Activated CD8-positive, alpha-beta memory T cell treated with anti-CD3 and anti-CD28 coated beads, Interleukin-2, amount 50 U/mL, for 4 hours (primary cell): ENCODE data around the gene PSMC3IP.
A peak's percentile ranks its signal among the peaks of the same experiment; 100 is the strongest.
"Not testable (repeated sequence)": the region's sequence is repeated elsewhere in the genome, so short reads cannot be mapped to it uniquely, and the experiment has no call there.

ENCODE experiments used
- DNase-seq: peaks from one replicate; pipeline ENCODE4 v3.0.0-alpha.2; 2020

Gene PSMC3IP

DNA sequence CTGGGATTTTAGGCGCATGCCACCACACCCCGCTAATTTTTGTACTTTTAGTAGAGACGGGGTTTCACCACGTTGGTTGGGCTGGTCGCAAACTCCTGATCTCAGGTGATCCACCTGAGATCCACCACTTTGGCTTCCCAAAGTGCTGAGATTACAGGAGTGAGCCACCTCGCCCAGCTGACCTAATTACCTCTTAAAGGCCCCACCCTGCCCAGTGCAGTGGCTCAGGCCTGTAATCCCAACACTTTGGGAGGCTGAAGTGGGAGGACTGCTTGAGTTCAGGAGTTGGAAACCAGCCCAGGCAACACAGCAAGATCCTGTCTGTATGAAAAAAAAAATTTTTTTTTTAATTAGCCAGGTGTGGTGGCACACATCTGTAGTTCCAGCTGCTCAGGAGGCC lies 18.5 kb downstream of the PSMC3IP start:
- no peak for DNase-seq

DNA sequence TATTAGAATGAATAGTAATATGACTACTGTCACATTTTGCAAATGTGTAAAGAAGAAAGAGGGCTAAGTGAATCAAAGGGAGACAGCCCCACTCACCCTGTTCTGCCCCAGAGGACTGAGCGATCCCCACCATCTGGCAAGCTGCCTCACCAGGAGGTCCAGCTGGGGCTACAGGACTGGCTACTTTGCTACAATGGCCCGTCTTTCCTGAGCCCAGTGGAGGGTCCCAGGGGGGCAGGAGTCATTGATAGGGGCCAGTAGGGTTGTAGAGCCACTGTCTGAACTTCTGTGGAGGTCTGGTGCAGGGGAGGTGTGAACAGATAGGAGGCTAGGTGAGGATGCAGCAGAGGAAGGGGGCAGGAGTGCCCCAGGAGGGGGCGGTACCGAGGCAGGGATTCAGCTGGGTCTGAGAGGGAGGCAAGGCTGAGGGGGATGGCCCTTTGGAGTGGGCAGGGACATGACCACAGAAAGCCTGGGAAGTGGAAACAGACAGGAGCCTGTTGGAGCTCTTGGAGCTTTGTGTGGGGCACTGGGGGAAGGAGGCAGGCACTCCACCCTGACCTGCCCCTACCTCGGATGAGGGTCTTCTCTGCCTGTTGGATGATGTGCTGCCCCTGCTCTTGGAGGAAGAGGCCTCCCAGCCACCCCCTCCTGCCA lies 21.4 kb downstream of the PSMC3IP start:
- not testable (repeated sequence) for DNase-seq

DNA sequence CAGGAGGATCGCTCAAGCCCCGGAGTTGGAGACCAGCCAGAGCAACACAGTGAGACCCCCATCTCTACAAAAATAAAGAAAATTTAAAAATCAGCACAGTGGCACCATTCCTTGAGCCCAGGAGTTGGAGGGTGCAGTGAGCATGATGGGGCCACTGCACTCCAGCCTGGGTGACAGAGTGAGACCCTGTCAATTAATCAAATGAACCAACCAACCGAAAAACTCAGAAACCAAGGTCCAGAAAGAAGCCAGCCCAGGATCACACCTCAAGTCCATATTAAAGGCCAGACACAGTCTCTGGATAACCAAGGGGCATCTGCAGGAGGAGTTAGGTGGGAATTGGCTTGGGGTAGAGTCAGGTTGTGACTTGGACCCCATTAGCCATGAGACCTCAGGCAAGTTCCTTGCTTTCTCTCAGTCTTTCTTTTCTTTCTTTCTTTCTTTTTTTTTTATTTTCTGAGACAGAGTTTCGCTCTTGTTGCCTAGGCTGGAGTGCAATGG lies 22.4 kb downstream of the PSMC3IP start:
- DNase-seq: no peak

DNA sequence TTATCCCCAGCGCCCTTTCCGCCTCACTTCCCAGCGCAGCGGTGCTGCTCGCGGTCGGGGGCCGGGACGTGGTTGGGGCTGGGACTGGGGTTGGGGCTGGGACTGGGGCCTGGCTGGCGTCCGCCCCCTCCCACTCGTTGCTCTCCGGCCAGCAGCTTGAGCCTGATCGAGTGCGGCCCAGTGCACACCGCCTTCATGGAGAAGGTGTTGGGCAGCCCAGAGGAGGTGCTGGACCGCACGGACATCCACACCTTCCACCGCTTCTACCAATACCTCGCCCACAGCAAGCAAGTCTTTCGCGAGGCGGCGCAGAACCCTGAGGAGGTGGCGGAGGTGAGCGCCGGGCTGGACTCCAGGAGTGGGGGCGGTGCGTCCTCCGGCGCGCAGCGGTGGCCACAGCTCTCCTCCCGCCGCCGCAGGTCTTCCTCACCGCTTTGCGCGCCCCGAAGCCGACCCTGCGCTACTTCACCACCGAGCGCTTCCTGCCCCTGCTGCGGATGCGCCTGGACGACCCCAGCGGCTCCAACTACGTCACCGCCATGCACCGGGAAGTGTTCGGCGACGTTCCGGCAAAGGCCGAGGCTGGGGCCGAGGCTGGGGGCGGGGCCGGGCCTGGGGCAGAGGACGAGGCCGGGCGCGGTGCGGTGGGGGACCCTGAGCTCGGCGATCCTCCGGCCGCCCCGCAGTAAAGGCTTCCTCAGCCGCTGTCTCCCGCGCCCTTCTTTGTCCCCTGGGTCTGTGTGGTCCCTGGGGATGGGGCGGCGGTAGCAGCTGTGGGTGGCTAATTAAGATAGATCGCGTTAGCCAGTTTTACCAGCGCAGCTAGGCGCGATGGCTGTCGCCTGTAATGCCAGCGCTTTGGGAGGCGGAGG lies 23.0 kb downstream of the PSMC3IP start:
- peak; percentile 75 for DNase-seq

DNA sequence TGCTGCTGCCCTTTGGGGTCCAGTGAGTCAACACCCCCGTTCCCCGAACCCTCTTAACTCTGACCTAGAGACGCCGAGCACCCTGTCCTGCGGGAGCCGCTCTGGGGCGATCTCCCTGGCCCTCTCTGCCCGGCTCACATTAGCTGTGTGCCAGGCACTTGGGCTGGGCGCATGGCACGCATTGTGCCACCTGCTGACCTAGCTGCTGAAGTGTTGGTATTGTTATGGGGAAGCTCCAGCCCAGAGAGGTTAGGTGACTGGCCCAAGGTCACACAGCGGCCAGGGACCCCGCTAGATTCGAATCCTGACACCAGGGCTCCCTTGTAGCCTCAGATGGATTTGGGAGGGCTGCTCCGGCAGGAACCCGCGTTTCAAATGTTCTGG lies 23.7 kb downstream of the PSMC3IP start:
- no peak for DNase-seq

DNA sequence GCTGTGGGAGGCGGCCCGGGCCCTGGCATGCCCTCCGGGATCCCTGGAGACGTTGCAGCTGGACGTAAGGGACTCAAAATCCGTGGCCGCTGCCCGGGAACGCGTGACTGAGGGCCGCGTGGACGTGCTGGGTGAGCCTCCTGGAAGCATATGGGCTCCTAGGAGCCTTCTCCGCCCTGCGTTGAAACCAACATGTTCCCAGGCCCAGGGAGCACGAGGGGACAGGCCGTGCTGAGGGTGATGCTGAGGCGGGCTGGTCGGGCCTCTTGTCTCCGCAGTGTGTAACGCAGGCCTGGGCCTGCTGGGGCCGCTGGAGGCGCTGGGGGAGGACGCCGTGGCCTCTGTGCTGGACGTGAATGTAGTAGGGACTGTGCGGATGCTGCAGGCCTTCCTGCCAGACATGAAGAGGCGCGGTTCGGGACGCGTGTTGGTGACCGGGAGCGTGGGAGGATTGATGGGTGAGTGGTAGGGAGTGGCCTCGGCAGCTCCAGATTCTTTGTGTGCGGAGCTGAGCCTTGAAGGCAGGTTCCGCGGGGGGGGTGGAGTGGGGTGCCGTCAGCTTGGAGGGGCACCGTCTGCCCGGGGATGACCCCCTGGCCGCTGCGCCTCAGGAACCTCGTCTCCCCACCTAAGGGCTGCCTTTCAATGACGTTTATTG lies 24.2 kb downstream of the PSMC3IP start:
- DNase-seq: no peak

DNA sequence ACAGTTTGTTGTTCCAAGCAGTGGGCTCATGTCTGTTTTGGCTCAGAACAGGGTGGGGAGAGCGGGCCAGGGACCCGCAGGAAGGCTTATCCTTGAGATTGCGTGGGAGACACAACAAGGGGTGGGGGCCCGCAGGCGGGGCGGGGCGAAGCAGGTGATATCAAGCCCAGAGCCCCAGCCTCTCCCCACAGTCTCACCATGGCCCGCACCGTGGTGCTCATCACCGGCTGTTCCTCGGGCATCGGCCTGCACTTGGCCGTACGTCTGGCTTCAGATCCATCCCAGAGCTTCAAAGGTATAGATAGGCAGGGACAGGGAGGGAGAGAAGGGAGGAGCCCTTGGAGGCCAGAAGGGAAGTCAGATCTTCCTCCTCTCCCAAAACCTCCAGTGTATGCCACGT lies 24.8 kb downstream of the PSMC3IP start, which contains the start of gene HSD17B1:
HSD17B1 (plus strand) TSS at position 188 of the 400 bp plus-strand sequence; CDS start at position 199, 11 bp downstream.
- DNase-seq: not testable (repeated sequence)

DNA sequence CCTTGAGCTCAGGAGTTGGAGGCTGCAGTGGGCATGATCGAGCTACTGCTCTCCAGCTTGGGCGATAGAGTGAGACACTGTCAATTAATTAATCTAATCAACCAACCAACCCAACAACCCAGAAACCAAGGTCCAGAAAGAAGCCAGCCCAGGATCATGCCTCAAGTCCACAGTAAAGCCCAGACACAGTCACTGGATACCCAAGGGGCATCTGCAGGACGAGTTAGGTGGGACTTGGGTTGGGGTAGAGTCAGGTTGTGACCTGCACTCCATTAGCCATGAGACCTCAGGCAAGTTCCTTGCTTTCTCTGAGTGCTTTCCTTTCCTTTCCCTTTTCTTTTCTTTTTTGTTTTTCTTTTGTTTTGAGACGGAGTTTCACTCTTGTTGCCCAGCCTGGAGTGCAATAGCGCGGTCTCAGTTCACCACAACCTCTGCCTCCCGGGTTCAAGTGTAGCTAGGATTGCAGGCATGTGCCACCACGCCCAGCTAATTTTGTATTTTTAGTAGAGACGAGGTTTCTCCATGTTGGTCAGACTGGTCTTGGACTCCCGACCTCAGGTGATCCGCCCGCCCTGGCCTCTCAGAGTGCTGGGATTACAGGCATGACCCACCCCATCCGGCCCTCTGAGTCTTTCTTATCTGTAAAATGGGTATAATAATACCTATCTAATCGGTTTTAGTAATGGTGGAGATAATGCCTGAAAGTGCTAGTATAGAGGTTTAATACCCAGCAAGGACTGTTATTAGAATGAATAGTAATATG lies 28.4 kb downstream of the PSMC3IP start:
- no peak for DNase-seq

DNA sequence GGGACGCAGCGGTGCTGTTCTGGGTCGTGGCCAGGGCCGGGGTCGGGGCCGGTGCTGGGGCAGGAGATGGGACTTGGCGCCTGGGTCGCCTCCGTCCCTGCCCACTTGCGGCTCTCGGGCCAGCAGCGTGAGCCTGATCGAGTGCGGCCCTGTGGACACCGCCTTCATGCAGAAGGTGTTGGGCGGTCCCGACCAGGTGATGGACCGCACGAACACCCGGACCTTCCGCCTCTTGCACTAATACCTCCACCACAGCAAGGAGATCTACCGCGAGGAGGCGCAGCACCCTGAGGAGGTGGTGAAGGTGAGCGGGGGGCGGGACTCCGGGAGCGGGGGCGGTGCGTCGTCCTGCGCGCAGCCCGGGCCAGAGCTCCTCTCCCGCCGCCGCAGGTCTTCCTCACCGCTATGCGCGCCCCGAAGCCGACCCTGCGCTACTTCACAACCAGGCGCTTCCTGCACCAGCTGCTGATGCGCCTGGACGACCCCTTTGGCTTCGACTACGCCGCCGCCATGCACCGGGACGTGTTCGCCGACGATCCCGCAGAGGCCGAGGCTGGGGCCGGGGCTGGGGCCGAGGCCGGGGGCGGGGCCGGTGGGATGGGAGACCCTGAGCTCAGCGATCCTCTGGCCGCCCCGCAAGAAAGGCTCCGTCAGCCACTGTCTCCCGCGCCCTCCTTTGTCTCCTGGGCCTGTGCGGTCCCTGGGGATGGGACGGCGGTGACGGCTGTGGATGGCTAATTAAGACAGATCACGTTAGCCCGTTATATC lies 29.3 kb downstream of the PSMC3IP start:
- DNase-seq: peak; percentile 85

DNA sequence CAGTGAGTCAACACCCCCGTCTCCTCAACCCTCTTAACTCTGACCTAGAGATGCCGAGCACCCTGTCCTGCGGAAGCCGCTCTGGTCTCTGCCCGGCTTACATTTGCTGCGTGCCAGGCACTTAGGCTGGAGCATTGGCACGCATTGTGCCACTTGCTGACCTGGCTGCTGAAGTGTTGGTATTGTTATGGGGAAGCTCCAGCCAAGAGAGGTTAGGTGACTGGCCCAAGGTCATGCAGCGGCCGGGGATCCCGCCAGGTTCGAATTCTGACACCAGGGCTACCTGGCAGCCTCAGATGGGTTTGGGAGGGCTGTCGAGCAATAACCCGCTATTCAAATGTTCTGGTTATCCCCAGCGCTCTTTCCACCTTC lies 29.8 kb downstream of the PSMC3IP start:
- no peak for DNase-seq

DNA sequence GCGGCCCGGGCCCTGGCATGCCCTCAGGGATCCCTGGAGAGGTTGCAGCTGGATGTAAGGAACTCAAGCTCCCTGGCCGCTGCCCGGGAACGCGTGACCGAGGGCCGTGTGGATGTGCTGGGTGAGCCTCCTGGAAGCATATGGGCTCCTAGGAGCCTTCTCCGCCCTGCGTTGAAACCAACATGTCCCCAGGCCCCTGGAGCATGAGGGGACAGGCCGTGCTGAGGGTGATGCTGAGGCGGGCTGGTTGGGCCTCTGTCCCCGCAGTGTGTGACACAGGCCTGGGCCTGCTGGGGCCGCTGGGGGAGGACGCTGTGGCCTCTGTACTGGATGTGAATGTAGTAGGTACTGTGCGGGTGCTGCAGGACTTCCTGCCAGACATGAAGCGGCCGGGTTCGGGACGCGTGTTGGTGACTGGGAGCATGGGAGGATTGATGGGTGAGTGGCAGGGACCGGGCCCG lies 30.5 kb downstream of the PSMC3IP start:
- no peak for DNase-seq

DNA sequence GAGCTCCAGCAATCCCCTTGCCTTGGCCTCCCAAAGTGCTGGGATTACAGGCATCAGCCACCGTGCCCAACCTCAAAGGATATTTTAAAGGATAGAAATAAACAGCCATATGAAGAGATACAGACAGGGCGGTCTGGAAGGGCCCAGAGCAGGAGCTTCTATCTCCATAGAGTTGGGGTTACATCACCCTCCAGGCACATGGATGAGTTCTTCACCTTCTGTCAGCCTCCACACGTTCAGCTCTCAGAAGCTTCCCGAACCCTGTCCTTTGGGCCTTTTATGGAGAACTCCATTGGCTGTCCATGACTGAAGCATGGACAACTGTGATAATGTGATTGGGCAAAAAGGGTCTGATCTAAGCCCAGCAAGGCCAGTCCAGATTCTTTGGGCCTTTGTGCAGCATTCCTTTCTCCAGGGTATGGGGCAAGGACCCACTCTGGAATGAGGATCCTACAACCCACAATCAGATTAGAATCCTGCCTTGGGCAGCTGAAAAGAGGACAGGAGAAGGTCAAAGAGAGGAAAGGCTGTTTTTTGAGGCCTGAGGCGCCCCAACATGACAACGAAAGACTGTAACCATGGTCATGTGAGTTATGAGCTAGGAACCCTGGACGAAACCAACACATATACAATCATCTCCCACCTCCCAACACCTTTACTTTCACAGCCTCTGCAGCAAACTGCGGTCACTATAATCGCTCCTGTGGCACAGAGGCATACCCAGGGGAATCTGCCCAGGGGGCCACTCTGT lies 31.6 kb downstream of the PSMC3IP start:
- not testable (repeated sequence) for DNase-seq

DNA sequence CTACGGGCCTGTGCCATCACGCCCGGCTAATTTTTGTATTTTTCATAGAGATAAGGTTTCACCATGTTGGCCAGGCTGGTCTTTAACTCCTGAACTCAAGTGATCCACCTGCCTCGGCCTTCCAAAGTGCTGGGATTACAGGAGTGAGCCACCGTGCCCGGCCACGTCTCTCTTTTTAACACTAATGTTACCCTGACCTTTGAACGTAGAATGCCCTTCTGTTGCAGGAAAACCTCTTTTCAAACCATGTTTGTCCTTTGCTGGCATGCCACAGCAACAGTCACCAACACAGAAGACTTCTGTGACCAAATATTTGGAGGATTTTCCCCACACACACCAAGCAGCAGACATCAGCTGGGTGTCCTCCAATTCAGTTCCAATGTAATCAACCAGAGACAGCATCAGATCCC lies 32.6 kb downstream of the PSMC3IP start:
- no peak for DNase-seq

DNA sequence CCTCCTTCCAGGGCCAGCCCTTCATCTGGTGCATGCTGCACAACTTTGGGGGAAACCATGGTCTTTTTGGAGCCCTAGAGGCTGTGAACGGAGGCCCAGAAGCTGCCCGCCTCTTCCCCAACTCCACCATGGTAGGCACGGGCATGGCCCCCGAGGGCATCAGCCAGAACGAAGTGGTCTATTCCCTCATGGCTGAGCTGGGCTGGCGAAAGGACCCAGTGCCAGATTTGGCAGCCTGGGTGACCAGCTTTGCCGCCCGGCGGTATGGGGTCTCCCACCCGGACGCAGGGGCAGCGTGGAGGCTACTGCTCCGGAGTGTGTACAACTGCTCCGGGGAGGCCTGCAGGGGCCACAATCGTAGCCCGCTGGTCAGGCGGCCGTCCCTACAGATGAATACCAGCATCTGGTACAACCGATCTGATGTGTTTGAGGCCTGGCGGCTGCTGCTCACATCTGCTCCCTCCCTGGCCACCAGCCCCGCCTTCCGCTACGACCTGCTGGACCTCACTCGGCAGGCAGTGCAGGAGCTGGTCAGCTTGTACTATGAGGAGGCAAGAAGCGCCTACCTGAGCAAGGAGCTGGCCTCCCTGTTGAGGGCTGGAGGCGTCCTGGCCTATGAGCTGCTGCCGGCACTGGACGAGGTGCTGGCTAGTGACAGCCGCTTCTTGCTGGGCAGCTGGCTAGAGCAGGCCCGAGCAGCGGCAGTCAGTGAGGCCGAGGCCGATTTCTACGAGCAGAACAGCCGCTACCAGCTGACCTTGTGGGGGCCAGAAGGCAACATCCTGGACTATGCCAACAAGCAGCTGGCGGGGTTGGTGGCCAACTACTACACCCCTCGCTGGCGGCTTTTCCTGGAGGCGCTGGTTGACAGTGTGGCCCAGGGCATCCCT lies 34.1 kb downstream of the PSMC3IP start:
- no peak for DNase-seq

DNA sequence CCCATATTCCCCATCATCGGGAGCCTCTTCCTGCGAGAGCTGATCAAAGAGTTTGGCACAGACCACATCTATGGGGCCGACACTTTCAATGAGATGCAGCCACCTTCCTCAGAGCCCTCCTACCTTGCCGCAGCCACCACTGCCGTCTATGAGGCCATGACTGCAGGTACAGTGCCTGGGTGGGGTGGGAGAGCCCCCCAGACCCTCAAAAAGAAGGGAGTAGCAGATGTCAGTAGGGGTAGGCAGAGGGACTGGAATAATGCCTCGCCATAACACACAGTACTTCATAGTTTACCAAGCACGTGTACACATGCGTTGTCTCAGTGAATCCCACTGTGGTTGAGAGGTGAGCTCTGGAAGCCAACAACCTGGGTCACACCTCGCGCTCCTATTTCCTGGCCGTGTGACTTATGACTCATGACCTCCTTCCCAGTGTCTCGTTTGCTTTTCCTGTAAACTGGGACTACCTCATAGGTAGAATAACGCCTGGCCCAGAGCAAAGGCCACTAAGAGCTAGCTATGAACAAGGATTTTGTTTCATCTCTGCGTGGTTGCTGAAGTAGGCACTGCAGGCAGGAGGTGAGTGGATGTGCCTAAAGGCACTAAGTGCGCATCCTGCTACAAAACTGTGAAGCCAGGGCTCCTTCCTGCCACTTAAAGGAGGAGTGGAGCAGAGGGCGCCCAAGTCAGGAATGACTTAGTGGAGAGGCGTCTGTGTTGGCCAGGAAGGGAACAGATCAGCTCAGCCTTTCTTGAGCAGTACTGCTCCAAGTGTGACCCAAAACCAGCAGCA lies 36.3 kb downstream of the PSMC3IP start:
- DNase-seq: no peak

DNA sequence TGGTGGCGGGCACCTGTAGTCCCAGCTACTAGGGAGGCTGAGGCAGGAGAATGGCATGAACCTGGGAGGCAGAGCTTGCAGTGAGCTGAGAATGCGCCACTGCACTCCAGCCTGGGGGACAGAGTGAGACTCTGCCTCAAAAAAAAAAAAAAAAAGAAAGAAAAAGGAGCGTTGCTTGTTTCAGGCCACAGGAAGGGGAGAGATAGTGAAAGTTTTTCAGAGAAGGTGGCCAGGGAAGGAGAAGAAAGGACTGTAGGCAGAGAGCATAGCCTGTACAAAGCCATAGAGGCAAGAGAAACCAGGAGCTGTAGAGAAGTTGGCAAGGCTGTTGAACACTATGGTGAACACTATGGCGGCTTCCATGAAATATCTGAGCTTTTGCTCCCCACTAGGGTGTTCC lies 37.0 kb downstream of the PSMC3IP start:
- DNase-seq: not testable (repeated sequence)

DNA sequence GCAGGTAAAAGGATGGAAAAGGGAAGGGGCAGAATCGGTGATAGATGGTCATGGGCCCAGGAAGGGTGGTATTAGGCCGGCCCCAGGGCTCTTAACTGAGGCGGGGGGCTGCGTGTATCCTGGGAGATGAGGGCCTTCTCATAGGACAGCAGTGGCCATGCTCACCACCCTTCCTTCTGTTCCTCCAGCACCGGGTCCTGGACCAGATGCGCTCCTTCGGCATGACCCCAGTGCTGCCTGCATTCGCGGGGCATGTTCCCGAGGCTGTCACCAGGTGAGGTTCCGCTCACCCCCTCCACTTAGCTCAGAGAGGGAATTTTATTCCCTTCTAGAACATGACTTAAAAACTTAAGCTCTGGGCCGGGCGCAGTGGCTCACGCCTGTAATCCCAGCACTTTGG lies 39.0 kb downstream of the PSMC3IP start:
- no peak for DNase-seq

DNA sequence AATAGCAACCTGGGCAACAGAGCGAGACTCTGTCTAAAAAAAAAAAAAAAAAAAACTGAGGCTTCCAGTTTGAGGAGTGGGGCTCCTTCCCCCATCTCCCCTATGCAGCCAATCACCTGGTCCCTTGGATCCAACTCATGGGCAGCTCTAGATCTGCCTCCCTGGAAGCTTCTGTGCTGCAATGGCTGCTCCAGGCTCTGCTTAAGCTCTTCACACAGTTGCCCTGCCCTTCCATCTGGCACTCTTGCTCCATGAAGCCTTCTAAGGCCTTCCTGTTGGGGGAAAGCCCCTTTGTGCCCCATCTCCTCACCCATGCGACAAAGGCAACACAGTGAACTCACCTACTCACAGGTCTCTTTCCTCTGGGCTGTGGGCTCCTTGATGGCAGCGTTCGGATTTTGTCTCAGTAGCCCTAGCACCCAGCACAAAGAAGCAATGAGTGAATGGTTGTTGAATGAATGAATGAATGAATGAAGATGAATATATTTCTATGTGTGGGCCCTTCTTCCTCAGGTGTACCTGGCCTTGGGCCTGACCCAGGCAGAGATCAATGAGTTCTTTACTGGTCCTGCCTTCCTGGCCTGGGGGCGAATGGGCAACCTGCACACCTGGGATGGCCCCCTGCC lies 39.6 kb downstream of the PSMC3IP start:
- no peak for DNase-seq
